ENCODE data around the gene SYT12. TPM values are rescaled to one million over a fixed set of nuclear protein-coding genes. Genes with fewer than 3 reads are reported as not detected.

SYT12 gene
- polyA plus RNA-seq, 3 donors, result not detected

DNA sequence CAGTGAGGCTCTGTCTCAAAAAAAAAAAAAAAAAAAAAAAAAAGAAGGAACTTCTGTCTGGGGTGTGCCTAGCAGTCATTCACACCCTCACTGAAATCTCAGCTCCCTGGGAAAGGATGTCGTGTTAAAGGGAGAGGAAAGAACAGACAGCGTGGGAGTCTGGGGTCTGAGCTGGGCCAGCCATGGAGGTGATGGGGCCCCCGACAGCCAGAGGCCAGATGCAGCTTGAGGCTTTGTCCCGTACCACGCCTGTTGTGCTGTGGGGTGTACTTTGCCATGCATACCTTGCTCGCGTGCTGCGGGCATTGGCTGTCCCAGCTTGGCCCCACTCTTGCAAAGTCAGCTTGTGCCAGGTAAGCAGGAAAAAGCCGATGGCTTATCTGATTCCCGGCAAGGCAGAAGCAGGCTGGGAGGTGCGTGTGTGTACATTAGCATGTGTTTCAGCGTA lies 4.6 kb downstream of the SYT12 start:
- Mint-ChIP-seq H3K27me3 (ENCODE audit: low read depth in 3 of 3) (peaks cover 64 to 86% (median 72%) of the 10 kb centered on the region in 3 donors), H3K4me3 (no peak overlapping the region), H3K27ac (no peak overlapping the region), H3K4me1 (peaks cover 10% of the 10 kb centered on the region), H3K36me3 (peaks cover 2% of the 10 kb centered on the region in 2 donors), H3K9me3 (peaks cover 0 to 11% (median 5%) of the 10 kb centered on the region in 7 donors)
- Histone ChIP-seq H3K9me3 (replicated peaks in 1 of 2; ENCODE audit: control insufficient read depth in 1 of 2, insufficient read depth in 1 of 2, low read length in 2 of 2) (peaks cover 0 to 16% of the 10 kb centered on the region in 2 donors), H3K4me1 (ENCODE audit: control insufficient read depth in 1 of 2, insufficient read depth in 2 of 2, low read length in 2 of 2) (peaks cover 0 to 5% of the 10 kb centered on the region in 2 donors), H3K27ac (ENCODE audit: low read depth in 1 of 2, low read length in 2 of 2) (no peak overlapping the region), H3K4me3 (replicated peaks in 1 of 3; ENCODE audit: low read depth in 2 of 3, low read length in 3 of 3) (no peak overlapping the region), H2AFZ (ENCODE audit: insufficient read depth, low read depth, low read length, poor library complexity, severe bottlenecking) (no peak overlapping the region), H4K20me1 (ENCODE audit: insufficient read depth, low read length) (no peaks in the 10 kb centered on the region), H3K27me3 (ENCODE audit: control insufficient read depth in 2 of 2, insufficient read depth in 2 of 2, low read length in 2 of 2) (peaks cover 19 to 48% of the 10 kb centered on the region in 2 donors), H3K4me2 (replicated peaks; ENCODE audit: extremely low read depth, low read length, poor library complexity, severe bottlenecking) (no peak overlapping the region), H3K9ac (ENCODE audit: insufficient read depth, low read length, poor library complexity, severe bottlenecking) (no peak overlapping the region), H3K36me3 (replicated peaks in 1 of 2; ENCODE audit: control insufficient read depth in 1 of 2, insufficient read depth in 2 of 2, low read length in 2 of 2) (no peaks in the 10 kb centered on the region), H3K79me2 (ENCODE audit: insufficient read depth, low read length) (no peaks in the 10 kb centered on the region)
- intact Hi-C loops (cut with micrococcal nuclease), result no loop called here
- TF ChIP-seq, protein P1, sequence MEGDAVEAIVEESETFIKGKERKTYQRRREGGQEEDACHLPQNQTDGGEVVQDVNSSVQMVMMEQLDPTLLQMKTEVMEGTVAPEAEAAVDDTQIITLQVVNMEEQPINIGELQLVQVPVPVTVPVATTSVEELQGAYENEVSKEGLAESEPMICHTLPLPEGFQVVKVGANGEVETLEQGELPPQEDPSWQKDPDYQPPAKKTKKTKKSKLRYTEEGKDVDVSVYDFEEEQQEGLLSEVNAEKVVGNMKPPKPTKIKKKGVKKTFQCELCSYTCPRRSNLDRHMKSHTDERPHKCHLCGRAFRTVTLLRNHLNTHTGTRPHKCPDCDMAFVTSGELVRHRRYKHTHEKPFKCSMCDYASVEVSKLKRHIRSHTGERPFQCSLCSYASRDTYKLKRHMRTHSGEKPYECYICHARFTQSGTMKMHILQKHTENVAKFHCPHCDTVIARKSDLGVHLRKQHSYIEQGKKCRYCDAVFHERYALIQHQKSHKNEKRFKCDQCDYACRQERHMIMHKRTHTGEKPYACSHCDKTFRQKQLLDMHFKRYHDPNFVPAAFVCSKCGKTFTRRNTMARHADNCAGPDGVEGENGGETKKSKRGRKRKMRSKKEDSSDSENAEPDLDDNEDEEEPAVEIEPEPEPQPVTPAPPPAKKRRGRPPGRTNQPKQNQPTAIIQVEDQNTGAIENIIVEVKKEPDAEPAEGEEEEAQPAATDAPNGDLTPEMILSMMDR (IDR thresholded peaks at IDR 0.05), result no peak
- no peak for DNase-seq
- WGBS (ENCODE audit: insufficient coverage), result 87% methylated on average over 10 of the region's 12 CpGs

DNA sequence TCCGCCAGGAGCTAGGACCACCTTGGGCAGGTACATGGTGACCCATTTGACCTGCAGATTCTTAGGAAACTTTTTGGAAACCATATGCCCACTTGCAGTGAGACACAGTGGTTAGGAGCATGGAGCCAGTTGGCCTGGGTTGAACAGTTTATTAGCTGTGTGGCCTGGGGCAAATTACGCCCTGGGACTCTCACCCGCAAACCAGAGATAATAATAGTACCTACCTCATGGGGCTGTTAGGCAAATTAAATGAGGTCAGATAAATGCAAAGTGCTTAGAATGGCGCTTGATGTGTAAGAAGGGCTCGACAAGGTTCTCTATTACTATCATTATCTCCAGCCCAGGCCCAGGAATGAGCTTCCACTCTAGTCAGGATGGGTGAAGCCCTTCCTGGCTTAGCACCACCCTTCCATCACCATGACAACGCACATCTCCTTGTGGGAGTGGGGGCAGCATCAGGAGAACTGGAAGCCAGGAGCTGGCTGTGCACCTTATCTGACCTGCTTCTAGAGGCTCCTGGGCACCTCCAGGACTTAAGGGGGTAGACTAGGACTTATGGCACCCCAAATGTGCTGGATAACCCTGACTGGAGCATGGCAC lies 5.1 kb downstream of the SYT12 start:
- H3K9me3 ChIP-seq (replicated peaks in 1 of 2; ENCODE audit: control insufficient read depth in 1 of 2, insufficient read depth in 1 of 2, low read length in 2 of 2), result peaks cover 0 to 12% of the 10 kb centered on the region in 2 donors
- H3K27me3 Mint-ChIP-seq (ENCODE audit: low read depth in 3 of 3), result peaks cover 61 to 86% (median 67%) of the 10 kb centered on the region in 3 donors
- H3K27ac Mint-ChIP-seq, result no peak overlapping the region
- peaks cover 0 to 9% (median 4%) of the 10 kb centered on the region in 7 donors for H3K9me3 Mint-ChIP-seq
- H3K4me1 Mint-ChIP-seq, result peaks cover 11% of the 10 kb centered on the region
- TF ChIP-seq, protein P1 (IDR thresholded peaks at IDR 0.05), result no peak
- 80% methylated on average over 1 of the region's 6 CpGs for WGBS (ENCODE audit: insufficient coverage)
- H3K9ac ChIP-seq (ENCODE audit: insufficient read depth, low read length, poor library complexity, severe bottlenecking), result no peak overlapping the region
- no peak overlapping the region for H3K27ac ChIP-seq (ENCODE audit: low read depth in 1 of 2, low read length in 2 of 2)
- no peak overlapping the region for H3K4me3 ChIP-seq (replicated peaks in 1 of 3; ENCODE audit: low read depth in 2 of 3, low read length in 3 of 3)
- DNase-seq, result no peak
- peaks cover 14 to 43% of the 10 kb centered on the region in 2 donors for H3K27me3 ChIP-seq (ENCODE audit: control insufficient read depth in 2 of 2, insufficient read depth in 2 of 2, low read length in 2 of 2)
- no peaks in the 10 kb centered on the region for H4K20me1 ChIP-seq (ENCODE audit: insufficient read depth, low read length)
- H3K4me1 ChIP-seq (ENCODE audit: control insufficient read depth in 1 of 2, insufficient read depth in 2 of 2, low read length in 2 of 2), result peaks cover 0 to 5% of the 10 kb centered on the region in 2 donors
- H2AFZ ChIP-seq (ENCODE audit: insufficient read depth, low read depth, low read length, poor library complexity, severe bottlenecking), result no peak overlapping the region
- intact Hi-C loops (cut with micrococcal nuclease), result no loop called here
- H3K4me3 Mint-ChIP-seq, result no peak overlapping the region
- H3K4me2 ChIP-seq (replicated peaks; ENCODE audit: extremely low read depth, low read length, poor library complexity, severe bottlenecking), result no peak overlapping the region
- no peaks in the 10 kb centered on the region for H3K79me2 ChIP-seq (ENCODE audit: insufficient read depth, low read length)
- H3K36me3 Mint-ChIP-seq, result peaks cover 0 to 2% of the 10 kb centered on the region in 2 donors
- no peaks in the 10 kb centered on the region for H3K36me3 ChIP-seq (replicated peaks in 1 of 2; ENCODE audit: control insufficient read depth in 1 of 2, insufficient read depth in 2 of 2, low read length in 2 of 2)
